GM18511 (cell line): ENCODE data around the gene SEPTIN12.
"Not testable (repeated sequence)": the region's sequence is repeated elsewhere in the genome, so short reads cannot be mapped to it uniquely, and the experiment has no call there.

Experiments used
- ATAC-seq: cut with Tn5 transposase; IDR thresholded peaks from one replicate; pipeline ENCODE4 v1.9.1; 2021; ENCODE audit warnings: mild to moderate bottlenecking, moderate library complexity; ENCODE audit not compliant: unreplicated experiment

SEPTIN12 gene

GRCh38 chr16:4785758-4786433, 2.2 kb downstream of the SEPTIN12 start:
- ATAC-seq: no peak

GRCh38 chr16:4784444-4784987, 3.6 kb downstream of the SEPTIN12 start:
- ATAC-seq: not testable (repeated sequence)

GRCh38 chr16:4783951-4784336, 4.2 kb downstream of the SEPTIN12 start:
- ATAC-seq: no peak

- no peak for ATAC-seq
Observed at GRCh38 chr16:4783251-4783950, 4.7 kb downstream of the SEPTIN12 start.

GRCh38 chr16:4780235-4780634, 7.9 kb downstream of the SEPTIN12 start:
- ATAC-seq: no peak

GRCh38 chr16:4778050-4778392, 10.1 kb downstream of the SEPTIN12 start:
- no peak for ATAC-seq

- ATAC-seq: no peak
Observed at GRCh38 chr16:4777339-4778049, 10.7 kb downstream of the SEPTIN12 start.

- ATAC-seq: no peak
Observed at GRCh38 chr16:4776141-4776705, 11.9 kb downstream of the SEPTIN12 start.

GRCh38 chr16:4775005-4775404, 13.1 kb downstream of the SEPTIN12 start:
- ATAC-seq: no peak

GRCh38 chr16:4772351-4772750, 15.8 kb downstream of the SEPTIN12 start:
- no peak for ATAC-seq

GRCh38 chr16:4771646-4772045, 16.5 kb downstream of the SEPTIN12 start:
- ATAC-seq: no peak

- no peak for ATAC-seq
Observed at GRCh38 chr16:4769306-4769638, 18.9 kb downstream of the SEPTIN12 start.

GRCh38 chr16:4768549-4769305, 19.4 kb downstream of the SEPTIN12 start:
- peak; percentile 76 for ATAC-seq

GRCh38 chr16:4767872-4768548, 20.1 kb downstream of the SEPTIN12 start:
- ATAC-seq: peak; percentile 3

GRCh38 chr16:4766875-4767628, 21.1 kb downstream of the SEPTIN12 start, which contains the start of gene ZNF500:
Gene ZNF500 (minus strand): TSS chr16:4767162. CDS start chr16:4765978, 1,184 bp downstream.
- peak; percentile 87 for ATAC-seq

GRCh38 chr16:4765511-4766474, 22.4 kb downstream of the SEPTIN12 start:
- no peak for ATAC-seq

- no peak for ATAC-seq
Observed at GRCh38 chr16:4763791-4764190, 24.4 kb downstream of the SEPTIN12 start.

- ATAC-seq: no peak
Observed at GRCh38 chr16:4762205-4762604, 25.9 kb downstream of the SEPTIN12 start.
